Astrocyte (in vitro differentiated cells and primary cell): Measurements from ENCODE around the gene PADI4. TPM values are rescaled to one million over a fixed set of nuclear protein-coding genes. Genes with fewer than 3 reads are reported as not detected.

Source experiments
- DNase-seq: peaks from one replicate; pipeline ENCODE4 v3.0.0-alpha.2; 2010; ENCODE audit warnings: low read depth
- FAIRE-seq: peaks from 2 replicates; lab custom pipeline; 2011; peaks lifted over from hg19 to GRCh38; lab: Jason Lieb, UNC
- H2AFZ ChIP-seq: 2 replicates; pipeline ENCODE4 v1.6.0; 2012; ENCODE audit warnings: low read depth, low read length, inconsistent platforms
- H3K27ac ChIP-seq: 2 replicates; pipeline ENCODE4 v1.5.1; 2011; ENCODE audit warnings: low read depth, low read length, inconsistent platforms
- H3K27me3 ChIP-seq: 2 replicates; pipeline ENCODE4 v1.6.0; 2011; ENCODE audit warnings: low read length, inconsistent platforms; ENCODE audit not compliant: insufficient read depth
- H3K36me3 ChIP-seq: 2 replicates; pipeline ENCODE4 v1.5.1; 2011; ENCODE audit warnings: low read length, inconsistent platforms; ENCODE audit not compliant: insufficient read depth
- H3K4me1 ChIP-seq: 2 replicates; pipeline ENCODE4 v1.5.1; 2011; ENCODE audit warnings: low read length, inconsistent platforms; ENCODE audit not compliant: insufficient read depth
- H3K4me2 ChIP-seq: 2 replicates; pipeline ENCODE4 v1.6.0; 2012; ENCODE audit warnings: low read length, inconsistent platforms
- H3K4me3 ChIP-seq: 2 replicates; pipeline ENCODE4 v1.5.1; 2011; ENCODE audit warnings: low read depth, mild to moderate bottlenecking, low read length, inconsistent platforms; ENCODE audit not compliant: insufficient read depth
- H3K79me2 ChIP-seq: 2 replicates; pipeline ENCODE4 v1.6.0; 2012; ENCODE audit warnings: mild to moderate bottlenecking, low read length, inconsistent platforms; ENCODE audit not compliant: insufficient read depth
- H3K9ac ChIP-seq: 2 replicates; pipeline ENCODE4 v1.6.0; 2012; ENCODE audit warnings: mild to moderate bottlenecking, low read length, inconsistent platforms
- H3K9me3 ChIP-seq: 2 replicates; pipeline ENCODE4 v1.5.1; 2012; ENCODE audit warnings: low read depth, mild to moderate bottlenecking, low read length, inconsistent platforms; ENCODE audit not compliant: insufficient read depth
- H4K20me1 ChIP-seq: 2 replicates; pipeline ENCODE4 v1.6.0; 2012; ENCODE audit warnings: low read length, inconsistent platforms; ENCODE audit not compliant: insufficient read depth
- H3K27ac Mint-ChIP-seq: one replicate; pipeline ENCODE4 v1.8.0; 2021; ENCODE audit warnings: mild to moderate bottlenecking, mixed read lengths; ENCODE audit not compliant: unreplicated experiment
- H3K27me3 Mint-ChIP-seq: one replicate; pipeline ENCODE4 v1.8.0; 2021; ENCODE audit warnings: low read depth, mixed read lengths; ENCODE audit not compliant: unreplicated experiment
- H3K36me3 Mint-ChIP-seq: one replicate; pipeline ENCODE4 v1.8.0; 2021; ENCODE audit warnings: low read depth, mixed read lengths; ENCODE audit not compliant: unreplicated experiment
- H3K4me1 Mint-ChIP-seq: one replicate; pipeline ENCODE4 v1.8.0; 2021; ENCODE audit warnings: low read depth, mixed read lengths; ENCODE audit not compliant: unreplicated experiment
- H3K4me3 Mint-ChIP-seq: one replicate; pipeline ENCODE4 v1.8.0; 2021; ENCODE audit warnings: mild to moderate bottlenecking, moderate library complexity, mixed read lengths; ENCODE audit not compliant: unreplicated experiment
- H3K9me3 Mint-ChIP-seq: one replicate; pipeline ENCODE4 v1.8.0; 2021; ENCODE audit warnings: mild to moderate bottlenecking, mixed read lengths; ENCODE audit not compliant: unreplicated experiment
- CTCF ChIP-seq: IDR thresholded peaks from 2 replicates; pipeline ENCODE4 v1.5.1; 2011; ENCODE audit warnings: low read depth, mild to moderate bottlenecking, inconsistent platforms, low read length, moderate library complexity; ENCODE audit not compliant: insufficient read depth
- EZH2 ChIP-seq: IDR thresholded peaks from 2 replicates; pipeline ENCODE4 v1.6.1; 2012; ENCODE audit warnings: mild to moderate bottlenecking, low read length, inconsistent platforms; ENCODE audit not compliant: insufficient read depth
- total RNA-seq: library from RNA; stranded (reverse); gene quantifications from 2 replicates; pipeline ENCODE4 v1.2.1, GENCODE V29; 2021

Gene PADI4
- total RNA-seq, 1 donor from 2014 or later, result not detected

- Histone ChIP-seq H3K9me3 (no peaks in the 10 kb centered on the region), H3K4me3 (no peak overlapping the region), H3K4me2 (no peak overlapping the region), H2AFZ (no peak overlapping the region), H3K9ac (no peak overlapping the region), H3K4me1 (no peaks in the 10 kb centered on the region), H3K27ac (no peak overlapping the region), H3K79me2 (no peaks in the 10 kb centered on the region), H3K27me3 (peaks cover 5% of the 10 kb centered on the region), H3K36me3 (no peaks in the 10 kb centered on the region), H4K20me1 (no peaks in the 10 kb centered on the region)
- Mint-ChIP-seq H3K4me3 (no peak overlapping the region), H3K4me1 (no peaks in the 10 kb centered on the region), H3K36me3 (no peaks in the 10 kb centered on the region), H3K27ac (no peak overlapping the region), H3K9me3 (peaks cover 3% of the 10 kb centered on the region), H3K27me3 (peaks cover 31% of the 10 kb centered on the region)
- no peak for DNase-seq
- TF ChIP-seq CTCF (no peak), EZH2 (no peak)
- no peak for FAIRE-seq
These were observed 12.7 kb upstream of the PADI4 start for GRCh38 chr1:17295292-17295691.

- no peaks in the 10 kb centered on the region for H3K4me1 ChIP-seq
- H3K4me3 ChIP-seq, result no peak overlapping the region
- peaks cover 3% of the 10 kb centered on the region for H3K9me3 Mint-ChIP-seq
- H3K27ac Mint-ChIP-seq, result no peak overlapping the region
- no peak overlapping the region for H2AFZ ChIP-seq
- peaks cover 28% of the 10 kb centered on the region for H3K27me3 Mint-ChIP-seq
- FAIRE-seq (no peak), DNase-seq (no peak)
- H3K4me3 Mint-ChIP-seq, result no peak overlapping the region
- H3K4me1 Mint-ChIP-seq, result no peaks in the 10 kb centered on the region
- H3K36me3 Mint-ChIP-seq, result no peaks in the 10 kb centered on the region
- peaks cover 5% of the 10 kb centered on the region for H3K27me3 ChIP-seq
- H3K9ac ChIP-seq, result no peak overlapping the region
- H3K27ac ChIP-seq, result no peak overlapping the region
- no peaks in the 10 kb centered on the region for H3K9me3 ChIP-seq
- no peak overlapping the region for H3K4me2 ChIP-seq
- TF ChIP-seq EZH2 (no peak), CTCF (no peak)
- no peaks in the 10 kb centered on the region for H4K20me1 ChIP-seq
- no peaks in the 10 kb centered on the region for H3K79me2 ChIP-seq
- no peaks in the 10 kb centered on the region for H3K36me3 ChIP-seq
These were observed 11.9 kb upstream of the PADI4 start for GRCh38 chr1:17296086-17296485.

- H3K36me3 Mint-ChIP-seq, result no peaks in the 10 kb centered on the region
- no peak for FAIRE-seq
- H3K9me3 Mint-ChIP-seq, result peaks cover 17% of the 10 kb centered on the region
These were observed 10.0 kb upstream of the PADI4 start for GRCh38 chr1:17297991-17298390.

More at GRCh38 chr1:17297991-17298390, 10.0 kb upstream of the PADI4 start:
- H3K27ac Mint-ChIP-seq, result no peak overlapping the region
- no peak for DNase-seq
- H3K9me3 ChIP-seq, result no peaks in the 10 kb centered on the region
- peaks cover 5% of the 10 kb centered on the region for H3K27me3 ChIP-seq
- no peak overlapping the region for H3K4me2 ChIP-seq
- H3K4me3 Mint-ChIP-seq, result no peak overlapping the region
- no peak overlapping the region for H3K4me3 ChIP-seq
- H3K4me1 ChIP-seq, result no peaks in the 10 kb centered on the region
- H3K9ac ChIP-seq, result no peak overlapping the region
- H3K36me3 ChIP-seq, result no peaks in the 10 kb centered on the region
- H3K27me3 Mint-ChIP-seq, result peaks cover 29% of the 10 kb centered on the region
- no peak overlapping the region for H2AFZ ChIP-seq
- H3K4me1 Mint-ChIP-seq, result no peaks in the 10 kb centered on the region
- H3K27ac ChIP-seq, result no peak overlapping the region
- H4K20me1 ChIP-seq, result no peaks in the 10 kb centered on the region
- H3K79me2 ChIP-seq, result no peaks in the 10 kb centered on the region
- TF ChIP-seq CTCF (no peak), EZH2 (no peak)
